Left colon (tissue), 2 donors: ENCODE data around the gene LZTS2. TPM values are rescaled to one million over a fixed set of nuclear protein-coding genes. Genes with fewer than 3 reads are reported as not detected.
A peak's percentile ranks its signal among the peaks of the same experiment; 100 is the strongest.

Source experiments
- ATAC-seq: fragments of 200-7000 bp; cut with Tn5 transposase; one replicate; pipeline ENCODE4 v1.9.1; 2020; ENCODE audit warnings: mild to moderate bottlenecking, moderate library complexity
- DNase-seq, 2 donors: peaks; one replicate each; pipeline ENCODE4 v3.0.0-alpha.2; 2020
- intact Hi-C, 2 donors: fragments of 100-400 bp; cut with DNase I in 1 of 2; cut with micrococcal nuclease in 1 of 2; formaldehyde crosslinking; loops; one replicate each; pipeline versions ENCODE4 v1.11.2 to v1.14.0; 2022; cut with DNase I, micrococcal nuclease
- total RNA-seq, 2 donors: library from RNA; stranded (reverse); fragmentation: NEBNext Ultra II Directional; extraction: Animal tissue kit (Norgen Biotek cat#: 25700); gene quantifications; one replicate each; pipeline ENCODE4 v1.2.1, GENCODE V29; 2021
- donor health status: DM: no; HTN: no; CAD: no.
- donor health status: DM: yes; HTN: yes; CAD: no.

The LZTS2 gene
- total RNA-seq, 2 donors from 2014 or later = 28.7 to 33.9 TPM

DNA sequence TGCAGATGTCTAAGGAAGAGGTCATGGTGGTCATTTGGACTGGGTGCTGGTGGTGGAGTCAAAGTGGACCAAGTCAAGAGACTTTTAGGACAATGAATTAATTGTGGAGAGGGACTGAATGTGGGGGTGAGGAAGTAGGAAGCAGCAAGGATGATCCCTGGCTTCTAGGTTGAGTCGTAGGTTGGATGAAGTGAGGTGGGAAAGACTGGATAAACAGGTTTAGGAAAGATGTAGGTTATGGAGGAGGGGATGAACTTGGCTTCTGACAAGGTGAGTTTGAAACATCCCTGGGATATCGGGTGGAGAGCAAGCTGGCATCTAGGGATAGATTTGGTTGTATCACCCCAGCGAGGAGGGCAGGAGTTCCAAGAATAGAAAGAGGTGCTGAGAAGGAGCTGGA is 22.7 kb upstream of the LZTS2 start:
- intact Hi-C loops = no loop called here
- no peak for ATAC-seq
- DNase-seq = no peak

DNA sequence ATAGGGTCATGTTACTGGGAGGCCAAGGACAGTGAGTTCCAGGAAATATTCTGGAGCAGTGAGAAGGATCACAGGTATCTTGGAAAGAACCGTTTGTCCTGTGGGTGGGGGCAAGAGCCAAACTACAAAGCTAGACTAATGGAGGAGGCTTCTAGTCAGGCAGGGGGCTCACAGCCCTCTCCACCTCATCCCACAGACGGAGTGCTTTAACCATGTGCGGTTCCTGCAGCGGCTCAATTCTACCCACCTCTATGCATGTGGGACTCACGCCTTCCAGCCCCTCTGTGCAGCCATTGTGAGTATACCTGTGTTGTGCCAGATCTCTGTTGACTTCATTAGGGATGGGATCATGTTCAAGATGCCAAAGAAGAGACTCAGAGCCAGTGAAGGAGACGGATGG is 22.2 kb upstream of the LZTS2 start:
- ATAC-seq (no peak), DNase-seq (no peak)
- intact Hi-C loops = no loop called here

DNA sequence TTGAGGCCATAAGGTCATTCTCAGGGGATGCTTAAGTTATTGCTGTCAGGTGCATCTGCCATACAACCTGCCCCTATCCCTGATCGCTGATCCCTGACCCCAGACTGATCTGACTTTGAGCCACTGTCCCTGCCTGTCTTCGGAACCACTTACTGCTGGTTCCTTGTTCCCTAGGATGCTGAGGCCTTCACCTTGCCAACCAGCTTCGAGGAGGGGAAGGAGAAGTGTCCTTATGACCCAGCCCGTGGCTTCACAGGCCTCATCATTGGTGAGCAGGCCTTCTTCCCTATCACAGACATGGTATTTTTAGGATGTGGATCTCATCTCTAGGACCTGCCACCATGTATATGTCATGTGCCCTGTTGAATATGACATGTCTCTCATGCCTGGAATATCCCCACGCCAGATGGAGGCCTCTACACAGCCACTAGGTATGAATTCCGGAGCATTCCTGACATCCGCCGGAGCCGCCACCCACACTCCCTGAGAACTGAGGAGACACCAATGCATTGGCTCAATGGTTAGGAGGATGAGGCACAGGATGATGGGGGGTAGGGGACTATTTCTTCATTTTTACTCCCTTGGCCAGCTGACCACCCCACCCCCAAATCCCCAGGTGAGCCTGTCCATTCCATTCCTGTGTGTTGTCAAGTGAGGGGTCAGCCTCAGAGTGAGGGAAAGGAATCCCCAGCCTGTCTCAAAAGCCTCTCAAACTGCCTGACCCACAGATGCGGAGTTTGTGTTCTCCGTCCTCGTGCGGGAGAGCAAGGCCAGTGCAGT is 21.3 kb upstream of the LZTS2 start:
- intact Hi-C loops = no loop called here
- ATAC-seq (no peak), DNase-seq (no peak)

DNA sequence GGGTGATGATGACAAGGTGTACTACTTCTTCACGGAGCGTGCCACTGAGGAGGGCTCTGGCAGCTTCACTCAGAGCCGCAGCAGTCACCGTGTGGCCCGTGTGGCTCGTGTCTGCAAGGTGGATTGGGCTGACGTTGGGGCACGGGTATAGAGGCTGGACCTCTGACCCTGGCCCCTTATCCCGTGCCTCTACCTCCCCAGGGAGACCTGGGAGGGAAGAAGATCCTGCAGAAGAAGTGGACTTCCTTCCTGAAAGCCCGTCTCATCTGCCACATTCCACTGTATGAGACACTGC is 20.8 kb upstream of the LZTS2 start:
- DNase-seq (no peak), ATAC-seq (no peak)
- intact Hi-C loops = no loop called here

DNA sequence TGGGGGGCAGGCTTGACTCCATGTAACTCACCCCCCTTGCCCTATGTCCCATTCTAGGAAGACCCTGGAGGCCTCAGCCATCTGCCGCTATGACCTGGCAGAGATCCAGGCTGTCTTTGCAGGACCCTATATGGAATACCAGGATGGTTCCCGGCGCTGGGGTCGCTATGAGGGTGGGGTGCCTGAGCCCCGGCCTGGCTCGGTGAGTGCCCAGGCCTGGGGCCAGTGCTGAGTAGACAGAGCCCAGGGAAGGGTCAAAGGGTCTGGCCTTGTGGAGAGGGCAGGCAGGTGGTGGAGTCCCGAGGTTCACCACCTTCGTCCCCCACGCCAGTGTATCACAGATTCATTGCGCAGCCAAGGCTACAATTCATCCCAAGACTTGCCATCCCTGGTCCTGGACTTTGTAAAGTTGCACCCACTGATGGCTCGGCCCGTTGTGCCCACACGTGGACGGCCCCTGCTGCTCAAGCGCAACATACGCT is 19.8 kb upstream of the LZTS2 start:
- DNase-seq = no peak

DNA sequence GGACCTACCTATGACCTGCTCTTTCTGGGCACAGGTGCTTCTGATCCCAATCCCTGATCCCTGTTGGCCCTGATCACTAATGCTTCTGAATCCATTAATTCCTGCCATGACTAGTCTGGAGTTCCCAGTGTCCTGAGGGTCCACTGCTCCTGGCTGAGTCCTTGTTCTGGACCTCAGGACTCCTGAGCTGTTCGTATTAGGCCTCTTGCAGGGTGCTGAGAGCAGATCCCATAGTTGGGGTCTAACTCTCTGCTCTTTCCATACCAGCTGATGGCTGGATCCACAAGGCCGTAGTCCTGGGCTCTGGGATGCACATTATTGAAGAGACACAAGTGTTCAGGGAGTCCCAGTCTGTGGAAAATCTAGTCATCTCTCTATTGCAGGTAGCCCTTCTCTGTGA is 19.3 kb upstream of the LZTS2 start:
- intact Hi-C loops = no loop called here
- ATAC-seq = no peak
- no peak for DNase-seq

More for the DNA sequence above, 19.8 kb upstream of the LZTS2 start:
- no peak for ATAC-seq
- intact Hi-C loops = no loop called here

DNA sequence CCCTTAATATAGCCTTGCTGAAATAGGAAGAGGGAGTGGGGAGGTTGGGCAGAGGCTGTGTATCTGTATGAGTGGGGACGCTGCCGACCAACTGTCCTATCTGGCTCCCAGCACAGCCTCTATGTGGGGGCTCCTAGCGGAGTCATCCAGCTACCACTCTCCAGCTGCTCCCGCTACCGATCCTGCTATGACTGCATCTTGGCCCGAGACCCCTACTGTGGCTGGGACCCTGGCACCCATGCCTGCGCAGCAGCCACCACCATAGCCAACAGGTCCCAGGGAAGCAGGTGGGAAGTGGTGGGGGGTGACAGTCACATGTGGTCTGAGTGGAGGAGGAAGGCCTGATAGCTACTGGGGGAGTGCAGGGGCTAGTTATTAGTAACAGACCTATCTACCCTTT is 18.9 kb upstream of the LZTS2 start:
- DNase-seq (no peak), ATAC-seq (no peak)
- intact Hi-C loops = no loop called here

DNA sequence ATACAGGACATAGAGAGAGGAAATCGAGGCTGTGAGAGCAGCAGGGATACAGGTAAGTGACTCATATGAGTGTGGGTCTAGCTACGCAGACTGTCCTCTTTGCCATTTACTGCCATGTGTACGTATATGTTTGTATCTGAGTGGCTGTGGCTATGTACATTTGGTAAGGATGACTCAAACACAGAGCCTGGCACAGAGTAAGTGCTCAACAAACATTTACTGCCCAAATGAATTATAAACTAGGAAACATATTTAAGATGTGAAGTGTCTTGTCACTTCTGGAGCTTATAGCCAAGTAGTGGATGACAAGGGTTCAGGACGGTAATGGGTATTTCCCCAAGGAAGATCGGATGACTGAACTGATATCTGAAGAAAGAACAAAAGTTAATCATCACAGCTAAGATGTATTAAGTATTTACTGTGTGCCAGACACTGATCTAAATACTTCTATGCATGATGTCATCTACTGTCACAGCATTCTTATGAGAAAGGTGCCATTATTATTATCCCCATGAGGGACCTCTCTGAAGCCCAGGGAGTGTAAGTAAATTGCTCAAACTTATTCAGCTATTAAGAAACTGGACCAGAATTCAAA is 18.3 kb upstream of the LZTS2 start:
- no peak for ATAC-seq
- DNase-seq = no peak
- intact Hi-C loops = no loop called here

DNA sequence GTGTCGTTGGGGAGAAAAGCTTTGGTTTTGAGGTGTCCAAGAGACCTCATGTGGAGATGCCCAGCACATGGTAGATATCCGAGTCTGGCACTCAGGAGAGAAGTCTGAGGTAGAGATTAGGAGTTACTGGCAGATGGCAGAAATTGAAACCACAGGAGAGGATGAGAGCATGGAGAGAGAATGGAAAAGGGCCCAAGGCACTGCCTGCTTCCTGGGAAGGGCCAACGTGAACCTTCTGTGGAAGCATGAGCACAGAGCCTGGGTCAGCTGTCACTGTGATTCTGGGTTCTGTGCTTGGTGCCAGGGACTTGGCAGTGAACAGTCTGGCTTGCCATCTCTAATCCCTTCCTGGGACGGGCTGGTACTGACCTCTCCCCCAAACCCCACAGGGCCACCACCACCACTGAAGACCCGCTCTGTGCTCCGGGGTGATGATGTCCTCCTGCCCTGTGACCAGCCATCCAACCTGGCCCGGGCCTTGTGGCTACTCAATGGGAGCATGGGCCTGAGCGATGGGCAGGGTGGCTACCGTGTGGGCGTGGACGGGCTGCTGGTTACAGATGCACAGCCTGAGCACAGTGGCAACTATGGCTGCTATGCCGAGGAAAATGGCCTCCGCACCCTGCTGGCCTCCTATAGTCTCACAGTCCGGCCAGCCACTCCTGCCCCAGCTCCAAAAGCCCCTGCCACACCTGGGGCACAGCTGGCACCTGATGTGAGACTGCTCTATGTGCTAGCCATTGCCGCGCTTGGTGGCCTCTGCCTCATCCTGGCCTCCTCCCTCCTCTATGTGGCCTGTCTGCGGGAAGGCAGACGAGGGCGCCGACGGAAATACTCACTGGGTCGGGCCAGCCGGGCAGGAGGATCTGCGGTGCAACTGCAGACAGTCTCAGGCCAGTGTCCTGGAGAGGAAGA is 16.4 kb upstream of the LZTS2 start:
- intact Hi-C loops = no loop called here
- ATAC-seq (no peak), DNase-seq (peak in 1 of 2 donors; percentile 5)

DNA sequence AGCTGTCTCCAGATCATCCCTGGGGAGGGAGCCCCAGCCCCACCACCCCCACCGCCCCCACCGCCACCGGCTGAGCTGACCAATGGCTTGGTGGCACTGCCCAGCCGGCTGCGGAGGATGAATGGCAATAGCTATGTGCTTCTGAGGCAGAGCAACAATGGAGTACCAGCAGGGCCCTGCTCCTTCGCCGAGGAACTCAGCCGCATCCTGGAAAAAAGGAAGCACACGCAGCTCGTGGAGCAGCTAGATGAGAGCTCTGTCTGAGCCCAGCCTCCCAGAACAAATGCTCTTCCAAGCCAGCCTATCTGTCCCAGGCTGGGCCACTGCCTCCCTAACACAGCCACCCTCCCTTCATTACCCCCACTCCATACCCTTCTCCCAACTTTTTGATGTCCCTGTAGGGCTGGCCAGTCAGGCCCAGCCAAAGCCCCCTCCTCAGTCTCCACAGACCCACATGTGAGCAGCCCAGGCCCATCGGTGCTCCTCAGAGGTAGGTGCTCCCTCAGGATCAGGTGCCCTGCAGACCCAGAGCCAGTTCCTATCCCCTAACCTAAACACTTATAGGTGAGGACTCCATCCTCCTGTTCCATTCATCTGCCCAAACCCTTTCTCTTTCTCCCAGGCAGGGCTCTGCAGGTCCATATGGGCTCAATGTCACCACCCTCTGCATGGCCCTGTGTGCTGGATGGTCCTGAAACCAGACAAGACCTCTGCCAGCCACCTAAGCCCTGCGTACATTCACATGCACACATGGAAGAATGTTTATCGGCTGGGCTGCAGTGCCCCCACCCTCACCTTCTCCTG is 15.5 kb upstream of the LZTS2 start:
- intact Hi-C loops = no loop called here
- no peak for ATAC-seq
- peak; percentile 6 to 23 for DNase-seq

DNA sequence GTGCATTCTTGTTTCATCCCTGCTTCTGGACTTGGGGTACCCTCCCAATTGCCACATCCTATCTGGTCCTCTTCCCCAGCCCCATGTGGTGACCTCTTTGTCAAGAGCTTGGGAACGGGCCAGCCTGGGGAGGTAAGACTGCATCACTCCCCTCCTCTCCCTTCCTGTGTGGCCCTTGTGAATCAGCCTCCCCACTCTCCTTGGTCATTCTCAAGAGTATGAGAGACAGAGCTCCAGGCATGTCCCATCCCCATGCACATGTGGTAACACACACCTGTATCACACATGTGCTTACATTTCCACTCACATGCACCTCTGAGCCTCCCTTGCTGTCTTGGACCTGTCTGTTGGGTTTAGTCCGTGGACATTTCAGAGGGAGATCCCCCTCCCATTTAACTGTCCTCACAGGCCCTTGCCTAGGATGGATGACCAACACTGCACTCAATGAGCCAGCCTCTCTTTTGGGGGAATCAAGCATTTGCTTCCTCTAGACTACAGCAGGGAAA is 14.9 kb upstream of the LZTS2 start:
- ATAC-seq = no peak
- intact Hi-C loops = no loop called here
- peak; percentile 5 to 14 for DNase-seq

DNA sequence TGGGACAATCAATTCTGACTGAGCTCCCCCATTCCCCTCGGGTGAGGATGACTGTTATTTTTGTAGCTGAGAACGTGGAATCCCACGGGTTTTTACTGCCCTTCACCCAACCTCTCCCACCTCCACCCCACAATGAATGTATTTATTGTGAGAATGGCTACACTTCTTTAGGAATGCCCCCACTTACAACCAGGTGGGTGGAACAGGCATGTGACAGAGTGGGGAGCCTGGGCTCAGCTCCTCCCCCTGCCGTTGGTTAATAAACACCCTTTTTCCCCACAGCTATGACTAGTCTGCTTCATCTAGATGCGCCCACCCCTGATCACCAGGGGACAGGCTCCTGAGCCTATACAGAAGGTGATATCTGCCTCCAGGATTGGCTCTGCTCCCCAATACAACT is 14.3 kb upstream of the LZTS2 start:
- DNase-seq (peak in 1 of 2 donors; percentile 18), ATAC-seq (no peak)
- intact Hi-C loops = no loop called here

DNA sequence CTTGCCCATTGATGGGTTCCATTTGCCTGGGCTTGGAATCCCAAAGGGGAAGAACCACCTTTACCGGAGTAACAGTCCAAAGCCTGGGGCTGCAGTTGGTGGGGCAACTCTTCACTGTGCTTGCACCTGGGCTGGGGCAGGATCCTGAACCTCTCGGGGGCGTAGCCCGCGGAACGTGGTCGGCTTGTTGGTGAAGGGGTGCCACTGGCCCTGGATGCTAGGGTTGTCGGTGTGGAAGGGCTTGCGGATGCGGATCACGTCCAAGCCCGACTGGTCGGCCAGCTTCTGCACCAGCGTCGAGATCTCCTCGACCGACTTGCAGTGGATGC is 13.0 kb upstream of the LZTS2 start:
- peak; percentile 18 for ATAC-seq
- intact Hi-C loops = no loop called here
- peak in 1 of 2 donors; percentile 34 for DNase-seq

DNA sequence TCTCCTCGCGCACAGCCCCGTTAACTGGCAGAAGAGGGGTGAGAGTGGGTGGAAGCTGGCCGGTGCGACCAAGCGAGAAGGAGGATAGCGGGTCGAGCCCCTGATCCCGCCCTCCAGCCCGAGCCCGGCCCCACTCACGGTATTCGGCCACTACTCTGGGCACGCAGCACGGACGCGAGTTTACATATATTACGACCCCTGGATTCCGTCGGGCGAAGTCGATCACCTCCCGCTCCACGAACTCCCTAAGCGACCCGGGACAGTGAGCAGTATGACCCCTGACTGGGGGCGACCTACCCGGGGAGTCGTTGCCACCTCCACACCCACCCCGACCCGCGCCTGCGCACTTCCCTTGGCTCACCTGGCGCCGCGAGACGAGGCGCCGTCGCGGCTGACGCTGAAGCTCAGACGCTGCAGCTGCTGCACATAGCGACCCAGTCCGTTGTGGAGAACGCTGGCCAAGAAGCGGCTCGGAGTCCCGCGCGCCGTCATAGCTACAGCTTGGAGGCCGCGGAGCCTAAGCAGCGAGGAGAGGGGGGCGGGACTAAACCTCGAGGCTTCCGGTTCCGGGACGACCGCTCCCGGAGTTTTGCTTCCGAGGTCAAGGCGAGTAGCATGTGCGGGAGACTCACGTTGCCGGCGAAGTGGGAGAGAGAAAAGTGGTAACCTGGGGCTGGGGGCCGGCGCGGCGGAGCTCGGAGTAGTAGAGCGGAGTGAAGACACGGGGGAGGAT is 12.5 kb upstream of the LZTS2 start, which contains the start of the genes MRPL43 and TWNK:
Gene MRPL43, minus strand, starts transcription at position 546 of the 733 bp plus-strand sequence. Its CDS starts 54 bp downstream, at position 492.
Gene TWNK, plus strand, starts transcription at position 592 of the 733 bp plus-strand sequence. CDS start 668 bp downstream, outside the sequence.
- ATAC-seq (peak; percentile 80), DNase-seq (peak; percentile 81 to 93)
- intact Hi-C loops = no loop called here

DNA sequence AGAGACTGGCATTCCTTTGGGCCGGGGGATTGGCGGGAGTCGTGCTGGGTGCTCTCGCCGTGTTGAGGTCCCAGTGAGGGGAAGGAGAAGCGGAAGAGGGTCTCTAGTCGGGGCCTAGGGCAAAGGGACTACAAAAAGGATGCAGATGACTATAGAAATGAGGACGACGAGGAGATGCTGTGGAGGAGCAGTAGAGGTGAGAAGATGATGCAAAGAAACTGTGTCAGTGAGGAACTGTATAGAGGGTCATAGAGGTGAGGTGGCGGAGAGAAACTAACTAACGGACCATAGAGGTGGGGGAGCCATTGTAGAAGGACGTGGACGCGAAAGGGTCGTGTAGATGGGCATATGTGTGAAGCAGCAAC is 11.9 kb upstream of the LZTS2 start:
- intact Hi-C loops = no loop called here
- ATAC-seq = no peak
- no peak for DNase-seq

DNA sequence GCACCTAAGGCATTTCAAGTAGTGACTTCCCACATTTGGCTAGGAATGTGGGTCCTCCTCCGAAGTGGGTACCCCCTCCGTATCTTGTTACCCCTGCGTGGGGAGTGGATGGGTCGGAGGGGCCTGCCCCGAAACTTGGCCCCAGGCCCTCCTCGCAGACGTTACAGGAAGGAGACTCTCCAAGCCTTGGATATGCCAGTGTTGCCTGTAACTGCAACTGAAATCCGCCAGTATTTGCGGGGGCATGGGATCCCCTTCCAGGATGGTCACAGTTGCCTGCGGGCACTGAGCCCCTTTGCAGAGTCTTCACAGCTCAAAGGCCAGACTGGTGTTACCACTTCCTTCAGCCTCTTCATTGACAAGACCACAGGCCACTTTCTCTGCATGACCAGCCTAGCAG is 11.4 kb upstream of the LZTS2 start:
- DNase-seq (no peak), ATAC-seq (no peak)
- intact Hi-C loops = no loop called here

DNA sequence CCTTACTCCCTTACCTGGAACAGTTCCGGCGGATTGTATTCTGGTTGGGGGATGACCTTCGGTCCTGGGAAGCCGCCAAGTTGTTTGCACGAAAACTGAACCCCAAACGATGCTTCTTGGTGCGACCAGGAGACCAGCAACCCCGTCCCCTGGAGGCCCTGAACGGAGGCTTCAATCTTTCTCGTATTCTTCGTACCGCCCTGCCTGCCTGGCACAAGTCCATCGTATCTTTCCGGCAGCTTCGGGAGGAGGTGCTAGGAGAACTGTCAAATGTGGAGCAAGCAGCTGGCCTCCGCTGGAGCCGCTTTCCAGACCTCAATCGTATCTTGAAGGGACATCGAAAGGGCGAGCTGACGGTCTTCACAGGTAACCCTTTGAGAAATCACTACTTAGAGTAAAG is 10.5 kb upstream of the LZTS2 start:
- DNase-seq = no peak
- intact Hi-C loops = no loop called here
- ATAC-seq = no peak
